Smooth muscle cell of the umbilical artery (primary cell): Measurements from ENCODE around the gene ENPP3. TPM values are rescaled to one million over a fixed set of nuclear protein-coding genes. Genes with fewer than 3 reads are reported as not detected.

Experiments
- total RNA-seq: library from RNA; depleted of rRNA; stranded (reverse); fragments of >200 nt; gene quantifications from 2 replicates; pipeline ENCODE4 v1.2.3, GENCODE V29; 2014

Gene ENPP3
- total RNA-seq = 0.59 TPM in 1 of 2 replicates, not detected in the other

GRCh38 chr6:131636880-131637792, at the start of gene ENPP3:
Gene ENPP3 (plus strand): TSS chr6:131637302. CDS start chr6:131637385, 83 bp downstream.

DNA sequence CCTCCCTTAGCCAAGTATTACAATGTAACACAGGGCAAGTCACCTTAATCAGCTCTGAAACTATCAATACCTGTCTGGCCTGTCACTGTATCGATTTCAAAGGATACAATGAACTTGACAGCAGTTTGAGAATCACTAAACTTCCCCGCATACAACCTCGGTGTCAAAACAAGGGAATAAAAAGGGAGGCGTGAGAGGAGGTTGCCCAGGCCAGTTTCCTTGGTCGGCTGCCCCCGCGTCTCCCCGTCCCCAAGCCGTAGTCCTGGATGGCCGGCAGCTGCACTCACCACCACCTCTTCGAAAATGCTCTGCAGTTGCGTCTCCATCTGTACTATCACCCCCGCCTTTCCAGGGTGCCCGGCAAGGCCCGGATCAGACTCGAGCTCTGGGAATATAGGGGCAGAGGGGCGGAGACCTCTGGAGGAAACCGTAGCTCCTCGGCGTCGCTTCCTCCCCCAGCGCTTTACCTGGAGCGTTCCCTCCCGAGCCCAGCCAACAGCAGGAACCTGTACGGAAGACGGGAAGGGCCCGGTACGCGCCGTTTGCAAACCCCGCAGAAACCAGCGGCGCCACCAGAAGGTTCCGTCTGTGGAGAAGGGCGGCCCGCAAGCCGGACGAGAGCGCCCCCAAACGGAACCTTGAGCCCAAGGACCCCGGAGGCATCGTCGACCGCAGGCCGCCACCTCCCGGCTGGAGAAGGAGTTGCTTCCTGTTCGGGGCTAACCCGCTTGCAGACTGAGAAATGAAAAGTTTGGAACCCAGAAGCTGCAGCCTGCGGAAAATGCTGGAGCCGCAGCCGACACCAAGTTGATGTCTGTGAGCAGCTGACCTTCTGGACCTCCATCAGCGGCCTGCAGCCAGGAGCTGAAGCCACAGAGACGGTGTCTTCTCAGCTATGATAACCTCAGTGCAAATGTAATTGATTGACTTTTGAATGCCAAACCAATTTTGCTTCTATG, 9.1 kb upstream of the ENPP3 start, which contains the start of gene MED23:
TSS of gene MED23 (minus strand) at position 519 of the 959 bp plus-strand sequence. CDS start at position 326, 193 bp downstream.

GRCh38 chr6:131710917-131711316, 73.8 kb downstream of the ENPP3 start, which contains the start of gene CTAGE9:
Gene CTAGE9 (minus strand): TSS chr6:131711017. CDS start chr6:131711017, 0 bp downstream.

Other genes with a start within 250 kb of the ENPP3 start
- gene ARG1, start 64.1 kb upstream of the ENPP3 start, total RNA-seq = not detected in 2 replicates
- gene MED23, start 9.1 kb upstream of the ENPP3 start, total RNA-seq = 38.5 and 38.9 TPM in 2 replicates
- not detected in 2 replicates for gene OR2A4, start 64.1 kb downstream of the ENPP3 start, total RNA-seq
- gene CTAGE9, start 73.7 kb downstream of the ENPP3 start, total RNA-seq = not detected in 2 replicates
- 15.7 and 42.2 TPM in 2 replicates for gene ENPP1, start 170.7 kb downstream of the ENPP3 start, total RNA-seq